IPS-11a (cell line): ENCODE measurements around the gene NCKAP5L.
"Not testable (repeated sequence)": the region's sequence is repeated elsewhere in the genome, so short reads cannot be mapped to it uniquely, and the experiment has no call there.

Source experiments
- H3K4me3 ChIP-seq: one replicate; pipeline ENCODE4 v1.5.1; 2013; ENCODE audit warnings: low read depth, low read length, control low read depth

Gene NCKAP5L

GRCh38 chr12:49865109-49865781 lies 37.0 kb upstream of the NCKAP5L start:
- H3K4me3 ChIP-seq: no peak overlapping the region

GRCh38 chr12:49864798-49865090 lies 36.5 kb upstream of the NCKAP5L start:
- no peak overlapping the region for H3K4me3 ChIP-seq

- no peak overlapping the region for H3K4me3 ChIP-seq
Observed at GRCh38 chr12:49863946-49864797, 36.0 kb upstream of the NCKAP5L start.

GRCh38 chr12:49860921-49861320 lies 32.7 kb upstream of the NCKAP5L start:
- not testable (repeated sequence) for H3K4me3 ChIP-seq

GRCh38 chr12:49855890-49856289 lies 27.7 kb upstream of the NCKAP5L start:
- H3K4me3 ChIP-seq: not testable (repeated sequence)

- H3K4me3 ChIP-seq: no peak overlapping the region
Observed at GRCh38 chr12:49854976-49855375, 26.8 kb upstream of the NCKAP5L start.

GRCh38 chr12:49853671-49854070 lies 25.5 kb upstream of the NCKAP5L start:
- no peak overlapping the region for H3K4me3 ChIP-seq

- H3K4me3 ChIP-seq: no peak overlapping the region
Observed at GRCh38 chr12:49847161-49847560, 18.9 kb upstream of the NCKAP5L start.

GRCh38 chr12:49846032-49846431 lies 17.8 kb upstream of the NCKAP5L start:
- H3K4me3 ChIP-seq: no peak overlapping the region

GRCh38 chr12:49843876-49844437 lies 15.7 kb upstream of the NCKAP5L start:
- H3K4me3 ChIP-seq: no peak overlapping the region

GRCh38 chr12:49843411-49843810 lies 15.2 kb upstream of the NCKAP5L start:
- H3K4me3 ChIP-seq: peak overlapping the region; percentile 62

GRCh38 chr12:49842519-49843352 lies 14.5 kb upstream of the NCKAP5L start, which contains the start of gene BCDIN3D:
BCDIN3D (minus strand) TSS chr12:49843106; CDS start chr12:49843087, 19 bp downstream.
- H3K4me3 ChIP-seq: peak within 1 kb of the TSS; percentile 62

GRCh38 chr12:49838973-49839633 lies 10.9 kb upstream of the NCKAP5L start:
- no peak overlapping the region for H3K4me3 ChIP-seq

GRCh38 chr12:49832836-49833421 lies 4.7 kb upstream of the NCKAP5L start:
- no peak overlapping the region for H3K4me3 ChIP-seq

GRCh38 chr12:49831717-49832116 lies 3.5 kb upstream of the NCKAP5L start:
- no peak overlapping the region for H3K4me3 ChIP-seq

- peak overlapping the region; percentile 84 for H3K4me3 ChIP-seq
Observed at GRCh38 chr12:49827401-49828099, 663 bp downstream of the NCKAP5L start.

GRCh38 chr12:49827051-49827400 lies 1.2 kb downstream of the NCKAP5L start:
- peak overlapping the region; percentile 84 for H3K4me3 ChIP-seq

GRCh38 chr12:49825971-49826421 lies 2.2 kb downstream of the NCKAP5L start:
- no peak overlapping the region for H3K4me3 ChIP-seq

GRCh38 chr12:49825360-49825970 lies 2.7 kb downstream of the NCKAP5L start:
- H3K4me3 ChIP-seq: no peak overlapping the region
